ENCODE data around the gene DENND1A.

Gene DENND1A

DNA sequence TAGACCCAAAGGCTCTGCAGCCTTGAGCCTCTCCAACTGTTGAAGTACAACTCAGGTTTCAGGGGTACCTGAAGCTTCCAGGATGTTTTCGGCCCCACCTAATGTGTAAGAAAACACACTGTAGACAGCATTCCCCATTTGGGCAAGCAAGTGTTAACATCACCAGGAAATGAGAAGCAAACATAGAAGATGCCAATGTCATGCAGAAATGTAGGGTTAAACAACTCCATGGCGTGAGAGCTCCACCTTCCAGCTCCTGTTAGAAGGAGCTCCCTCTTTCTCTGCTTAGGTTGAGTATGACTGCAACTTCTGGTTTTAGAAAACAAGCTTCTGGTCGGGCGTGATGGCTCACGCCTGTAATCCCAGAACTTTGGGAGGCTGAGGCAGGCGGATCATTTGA is 31.0 kb upstream of the DENND1A start:
- H3K36me3 ChIP-seq (ENCODE audit: control insufficient read depth, insufficient read depth, low read length), result no peaks in the 10 kb centered on the region
- no peaks in the 10 kb centered on the region for H3K9me3 ChIP-seq (ENCODE audit: control insufficient read depth, insufficient read depth, low read length)
- H3K4me3 ChIP-seq (ENCODE audit: low read depth, low read length), result no peak overlapping the region
- H3K9ac ChIP-seq (ENCODE audit: low read depth, low read length), result no peak overlapping the region
- H3K27ac ChIP-seq (ENCODE audit: low read depth, low read length), result no peak overlapping the region
- H3K4me1 ChIP-seq (ENCODE audit: control insufficient read depth, insufficient read depth, low read length), result peaks cover 3% of the 10 kb centered on the region; the same call in 1 of the 2 replicates
- H3K27me3 ChIP-seq (ENCODE audit: control insufficient read depth, insufficient read depth, low read length), result 0 out of 2 replicates have a peak, but pooled peaks cover 4% of the 10 kb centered on the region

DNA sequence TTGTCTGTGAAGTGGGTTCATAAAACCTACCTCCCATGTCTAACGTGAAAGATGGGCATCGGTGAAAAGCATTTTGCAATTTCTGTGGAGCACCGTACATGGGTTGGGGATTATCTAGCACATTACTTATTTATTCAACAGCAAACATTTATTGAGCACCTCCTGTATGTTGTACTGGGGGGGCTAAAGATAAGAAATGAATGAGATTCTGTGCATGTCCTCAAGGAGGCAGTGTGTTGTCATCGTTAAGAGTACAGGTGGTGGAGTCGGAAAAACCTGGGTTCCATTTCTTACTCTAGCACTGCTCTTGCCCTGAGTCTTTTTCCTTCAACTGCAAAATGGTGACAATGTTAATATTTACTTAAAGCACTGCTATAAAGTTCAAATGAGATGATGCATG is 30.4 kb upstream of the DENND1A start:
- H3K4me1 ChIP-seq (ENCODE audit: control insufficient read depth, insufficient read depth, low read length), result peaks cover 3% of the 10 kb centered on the region; the same call in 1 of the 2 replicates
- 0 out of 2 replicates have a peak, but pooled peaks cover 4% of the 10 kb centered on the region for H3K27me3 ChIP-seq (ENCODE audit: control insufficient read depth, insufficient read depth, low read length)
- H3K27ac ChIP-seq (ENCODE audit: low read depth, low read length), result no peak overlapping the region

DNA sequence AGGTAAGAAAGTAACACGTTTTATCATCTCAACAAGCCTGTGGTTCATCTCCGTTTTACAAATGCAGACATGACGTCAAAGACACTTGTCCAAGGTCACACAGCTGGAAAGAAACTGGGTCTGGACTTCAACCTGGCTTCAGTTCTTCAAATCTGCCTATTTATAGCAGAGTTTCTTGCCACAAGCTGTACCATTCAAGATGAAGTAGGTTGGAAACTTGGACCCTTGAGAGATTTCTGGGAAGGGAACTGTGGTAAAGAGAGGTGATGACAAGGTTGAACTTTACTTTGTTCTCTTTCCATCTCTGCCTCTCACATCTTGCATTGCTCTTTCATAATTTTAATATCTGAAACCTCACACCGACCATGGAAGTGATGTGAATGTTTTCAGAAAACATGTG is 29.9 kb upstream of the DENND1A start:
- H3K4me1 ChIP-seq (ENCODE audit: control insufficient read depth, insufficient read depth, low read length), result peaks cover 3% of the 10 kb centered on the region; the same call in 1 of the 2 replicates
- H3K27ac ChIP-seq (ENCODE audit: low read depth, low read length), result no peak overlapping the region
- H3K9ac ChIP-seq (ENCODE audit: low read depth, low read length), result no peak overlapping the region
- H3K4me3 ChIP-seq (ENCODE audit: low read depth, low read length), result no peak overlapping the region
- 0 out of 2 replicates have a peak, but pooled peaks cover 4% of the 10 kb centered on the region for H3K27me3 ChIP-seq (ENCODE audit: control insufficient read depth, insufficient read depth, low read length)
- H3K36me3 ChIP-seq (ENCODE audit: control insufficient read depth, insufficient read depth, low read length), result no peaks in the 10 kb centered on the region
- no peaks in the 10 kb centered on the region for H3K9me3 ChIP-seq (ENCODE audit: control insufficient read depth, insufficient read depth, low read length)

More for the DNA sequence above, 30.4 kb upstream of the DENND1A start:
- Histone ChIP-seq H3K36me3 (ENCODE audit: control insufficient read depth, insufficient read depth, low read length) (no peaks in the 10 kb centered on the region), H3K9me3 (ENCODE audit: control insufficient read depth, insufficient read depth, low read length) (no peaks in the 10 kb centered on the region), H3K9ac (ENCODE audit: low read depth, low read length) (no peak overlapping the region), H3K4me3 (ENCODE audit: low read depth, low read length) (no peak overlapping the region)

GRCh38 chr9:123957731-123958130 is 27.8 kb upstream of the DENND1A start:
- no peaks in the 10 kb centered on the region for H3K9me3 ChIP-seq (ENCODE audit: control insufficient read depth, insufficient read depth, low read length)

GRCh38 chr9:123957168-123957721 is 27.3 kb upstream of the DENND1A start:
- H3K4me1 ChIP-seq (ENCODE audit: control insufficient read depth, insufficient read depth, low read length), result peaks cover 10% of the 10 kb centered on the region; the same call in 1 of the 2 replicates
- H3K4me3 ChIP-seq (ENCODE audit: low read depth, low read length), result no peak overlapping the region
- H3K27me3 ChIP-seq (ENCODE audit: control insufficient read depth, insufficient read depth, low read length), result 0 out of 2 replicates have a peak, but pooled peaks cover 4% of the 10 kb centered on the region
- no peaks in the 10 kb centered on the region for H3K36me3 ChIP-seq (ENCODE audit: control insufficient read depth, insufficient read depth, low read length)
- H3K9me3 ChIP-seq (ENCODE audit: control insufficient read depth, insufficient read depth, low read length), result no peaks in the 10 kb centered on the region
- no peak overlapping the region for H3K27ac ChIP-seq (ENCODE audit: low read depth, low read length)
- no peak overlapping the region for H3K9ac ChIP-seq (ENCODE audit: low read depth, low read length)

More at GRCh38 chr9:123957731-123958130, 27.8 kb upstream of the DENND1A start:
- Histone ChIP-seq H3K27ac (ENCODE audit: low read depth, low read length) (no peak overlapping the region), H3K4me3 (ENCODE audit: low read depth, low read length) (no peak overlapping the region), H3K27me3 (ENCODE audit: control insufficient read depth, insufficient read depth, low read length) (0 out of 2 replicates have a peak, but pooled peaks cover 4% of the 10 kb centered on the region), H3K9ac (ENCODE audit: low read depth, low read length) (no peak overlapping the region), H3K4me1 (ENCODE audit: control insufficient read depth, insufficient read depth, low read length) (peaks cover 6% of the 10 kb centered on the region; the same call in 1 of the 2 replicates), H3K36me3 (ENCODE audit: control insufficient read depth, insufficient read depth, low read length) (no peaks in the 10 kb centered on the region)

- no peaks in the 10 kb centered on the region for H3K9me3 ChIP-seq (ENCODE audit: control insufficient read depth, insufficient read depth, low read length)
- H3K27me3 ChIP-seq (ENCODE audit: control insufficient read depth, insufficient read depth, low read length), result 0 out of 2 replicates have a peak, but pooled peaks cover 4% of the 10 kb centered on the region
- H3K36me3 ChIP-seq (ENCODE audit: control insufficient read depth, insufficient read depth, low read length), result no peaks in the 10 kb centered on the region
- H3K4me3 ChIP-seq (ENCODE audit: low read depth, low read length), result no peak overlapping the region
- no peak overlapping the region for H3K9ac ChIP-seq (ENCODE audit: low read depth, low read length)
- no peak overlapping the region for H3K27ac ChIP-seq (ENCODE audit: low read depth, low read length)
- H3K4me1 ChIP-seq (ENCODE audit: control insufficient read depth, insufficient read depth, low read length), result peaks cover 8% of the 10 kb centered on the region; the same call in 1 of the 2 replicates
These were observed 25.7 kb upstream of the DENND1A start for GRCh38 chr9:123955637-123956036.

DNA sequence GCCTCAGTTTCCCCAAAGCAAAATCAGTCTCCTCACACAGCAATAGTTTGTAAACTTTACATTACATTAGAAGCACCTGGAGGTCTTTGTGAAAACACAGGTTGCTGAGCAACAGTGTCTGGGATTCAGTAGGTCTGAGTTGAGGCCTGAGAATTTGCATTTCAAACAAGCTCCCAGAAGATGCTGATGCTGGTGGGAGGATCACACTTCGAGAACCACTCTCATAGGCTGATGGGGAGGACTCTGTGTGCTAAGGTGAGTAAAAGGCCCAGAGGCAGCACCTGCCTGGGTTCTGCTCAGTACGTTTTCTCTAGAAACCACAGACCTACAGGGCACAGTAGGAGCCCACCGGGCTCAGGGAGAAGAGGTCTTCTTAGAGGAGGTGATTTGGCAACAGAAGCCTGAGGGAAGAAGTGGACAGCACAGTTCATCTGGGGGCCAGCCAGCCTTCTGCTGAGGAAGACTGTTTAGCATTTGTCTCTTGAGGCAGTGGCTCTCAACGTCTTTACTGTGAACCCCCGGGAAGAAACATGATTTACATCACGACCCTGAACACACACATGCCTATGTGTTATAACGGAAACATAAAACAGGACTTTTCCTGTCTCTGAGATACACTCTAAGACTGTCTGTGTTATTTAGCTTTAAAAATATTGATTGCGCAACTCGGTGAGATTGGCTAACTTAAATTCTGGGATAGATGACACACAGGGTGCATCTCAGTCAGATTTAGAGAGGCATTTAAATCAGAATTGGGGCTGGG is 24.8 kb upstream of the DENND1A start:
- no peak overlapping the region for H3K4me3 ChIP-seq (ENCODE audit: low read depth, low read length)
- H3K9me3 ChIP-seq (ENCODE audit: control insufficient read depth, insufficient read depth, low read length), result no peaks in the 10 kb centered on the region
- 0 out of 2 replicates have a peak, but pooled peaks cover 4% of the 10 kb centered on the region for H3K27me3 ChIP-seq (ENCODE audit: control insufficient read depth, insufficient read depth, low read length)
- no peaks in the 10 kb centered on the region for H3K36me3 ChIP-seq (ENCODE audit: control insufficient read depth, insufficient read depth, low read length)
- H3K4me1 ChIP-seq (ENCODE audit: control insufficient read depth, insufficient read depth, low read length), result peaks cover 7% of the 10 kb centered on the region; the same call in 1 of the 2 replicates
- H3K27ac ChIP-seq (ENCODE audit: low read depth, low read length), result no peak overlapping the region
- no peak overlapping the region for H3K9ac ChIP-seq (ENCODE audit: low read depth, low read length)

DNA sequence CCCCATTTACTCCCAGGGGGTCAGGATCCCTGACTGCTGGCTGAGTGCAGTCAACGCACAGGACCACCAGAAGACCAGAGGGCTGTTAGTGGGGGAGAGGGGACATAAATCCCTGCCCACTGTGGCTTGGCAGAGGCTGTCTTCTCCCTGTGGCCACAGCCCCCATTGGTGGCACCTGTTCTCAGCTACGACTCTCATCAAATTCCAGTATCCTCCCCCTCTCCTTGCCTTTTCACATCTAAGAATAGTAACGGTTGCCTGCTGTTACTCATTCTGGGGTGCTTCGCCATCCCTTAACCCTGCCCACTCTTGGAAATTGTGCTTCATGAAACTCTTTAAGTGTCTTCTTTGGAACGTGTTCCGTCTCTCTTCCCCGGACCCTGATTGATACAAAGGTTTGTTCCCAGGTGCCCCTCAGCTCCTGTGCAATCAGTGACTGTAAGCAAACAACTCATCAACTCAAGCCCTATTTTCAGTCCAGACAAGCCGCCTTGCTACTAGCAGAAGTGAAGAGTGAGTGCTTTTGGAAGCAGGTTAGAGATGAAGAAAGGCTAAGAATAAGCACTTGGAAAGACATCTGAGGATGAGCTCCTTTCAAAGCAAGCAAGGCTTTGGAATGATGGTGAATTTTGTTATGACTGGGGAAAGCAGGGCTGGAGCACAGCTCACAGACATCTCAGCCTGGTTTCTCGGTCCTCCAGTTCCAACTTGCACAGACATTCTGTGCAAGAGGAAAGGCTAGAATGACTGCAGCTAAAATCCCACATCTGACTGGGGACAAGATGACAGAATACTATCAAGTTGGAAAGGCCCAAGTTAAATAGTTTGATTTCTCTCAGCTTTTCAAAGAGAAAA is 22.9 kb upstream of the DENND1A start:
- Histone ChIP-seq H3K4me3 (ENCODE audit: low read depth, low read length) (no peak overlapping the region), H3K36me3 (ENCODE audit: control insufficient read depth, insufficient read depth, low read length) (no peaks in the 10 kb centered on the region), H3K9ac (ENCODE audit: low read depth, low read length) (no peak overlapping the region), H3K27ac (ENCODE audit: low read depth, low read length) (no peak overlapping the region), H3K27me3 (ENCODE audit: control insufficient read depth, insufficient read depth, low read length) (0 out of 2 replicates have a peak, but pooled peaks cover 3% of the 10 kb centered on the region), H3K4me1 (ENCODE audit: control insufficient read depth, insufficient read depth, low read length) (peaks cover 7% of the 10 kb centered on the region; the same call in 1 of the 2 replicates), H3K9me3 (ENCODE audit: control insufficient read depth, insufficient read depth, low read length) (no peaks in the 10 kb centered on the region)

DNA sequence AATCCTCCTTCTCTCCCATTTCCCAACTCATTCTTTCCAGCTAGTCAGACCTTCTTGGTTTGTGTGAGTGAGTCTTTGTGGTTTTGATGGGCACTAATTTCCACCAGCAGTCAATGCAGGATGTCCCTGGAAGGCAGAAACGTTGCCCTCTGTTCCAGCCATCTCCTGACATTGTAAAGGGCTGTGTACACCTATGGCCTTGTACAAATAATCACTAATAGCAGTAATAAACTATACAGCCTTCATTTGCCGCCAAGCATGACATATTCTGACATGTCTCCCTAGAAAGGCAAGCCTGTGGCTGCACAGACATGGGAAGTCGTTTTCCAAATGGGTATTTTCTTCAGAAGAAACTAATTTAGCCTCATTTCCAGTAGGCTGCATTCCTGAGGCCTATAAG is 18.4 kb upstream of the DENND1A start:
- no peaks in the 10 kb centered on the region for H3K36me3 ChIP-seq (ENCODE audit: control insufficient read depth, insufficient read depth, low read length)
- H3K4me1 ChIP-seq (ENCODE audit: control insufficient read depth, insufficient read depth, low read length), result peaks cover 7% of the 10 kb centered on the region; the same call in 1 of the 2 replicates
- H3K9ac ChIP-seq (ENCODE audit: low read depth, low read length), result no peak overlapping the region
- H3K27me3 ChIP-seq (ENCODE audit: control insufficient read depth, insufficient read depth, low read length), result no peaks in the 10 kb centered on the region
- H3K27ac ChIP-seq (ENCODE audit: low read depth, low read length), result no peak overlapping the region
- no peaks in the 10 kb centered on the region for H3K9me3 ChIP-seq (ENCODE audit: control insufficient read depth, insufficient read depth, low read length)
- no peak overlapping the region for H3K4me3 ChIP-seq (ENCODE audit: low read depth, low read length)

GRCh38 chr9:123947326-123947725 is 17.4 kb upstream of the DENND1A start:
- H3K4me1 ChIP-seq (ENCODE audit: control insufficient read depth, insufficient read depth, low read length), result no peaks in the 10 kb centered on the region
- no peak overlapping the region for H3K4me3 ChIP-seq (ENCODE audit: low read depth, low read length)
- H3K27me3 ChIP-seq (ENCODE audit: control insufficient read depth, insufficient read depth, low read length), result no peaks in the 10 kb centered on the region
- no peaks in the 10 kb centered on the region for H3K9me3 ChIP-seq (ENCODE audit: control insufficient read depth, insufficient read depth, low read length)
- H3K27ac ChIP-seq (ENCODE audit: low read depth, low read length), result no peak overlapping the region
- H3K9ac ChIP-seq (ENCODE audit: low read depth, low read length), result no peak overlapping the region
- no peaks in the 10 kb centered on the region for H3K36me3 ChIP-seq (ENCODE audit: control insufficient read depth, insufficient read depth, low read length)

Measured in HUES48 (cell line).